Brain microvascular endothelial cell (primary cell): ENCODE results near the gene MRPL55.

Experiments
- DNase-seq: peaks from one replicate; pipeline ENCODE4 v3.0.0-alpha.2; 2020
- H3K27ac ChIP-seq: fragments of 250-450 bp; sonication (Bioruptor Pico); 2 replicates; pipeline ENCODE4 v1.5.1; 2020; ENCODE audit warnings: mild to moderate bottlenecking, moderate library complexity
- H3K27me3 ChIP-seq: fragments of 250-450 bp; sonication (Bioruptor Pico); replicated peaks from 2 replicates; pipeline ENCODE4 v1.5.1; 2020; ENCODE audit warnings: mild to moderate bottlenecking
- H3K36me3 ChIP-seq: fragments of 250-450 bp; sonication (Bioruptor Pico); replicated peaks from 2 replicates; pipeline ENCODE4 v1.5.1; 2020; ENCODE audit warnings: mild to moderate bottlenecking
- H3K4me3 ChIP-seq: 2 replicates; pipeline ENCODE4 v1.5.1; 2011; ENCODE audit warnings: low read depth, mild to moderate bottlenecking, control low read depth, low read length, moderate library complexity
- CTCF ChIP-seq: IDR thresholded peaks from 2 replicates; pipeline ENCODE4 v1.5.1; 2011; ENCODE audit warnings: low read depth, mild to moderate bottlenecking, moderate library complexity, low read length, control low read depth, inconsistent platforms; ENCODE audit errors: missing control alignments
- in situ Hi-C: cut with HindIII; loops from 2 replicates; pipeline ENCODE4 v1.10.0; 2017; ENCODE audit warnings: low sequenced_read_pairs, low pct_ligation_motif_present

Gene MRPL55

GRCh38 chr1:228058172-228058948, 50.7 kb downstream of the MRPL55 start:
- no peak for DNase-seq
- Histone ChIP-seq H3K27me3 (peaks cover 31% of the 10 kb centered on the region), H3K27ac (no peak overlapping the region), H3K36me3 (no peaks in the 10 kb centered on the region), H3K4me3 (no peak overlapping the region)
- TF ChIP-seq CTCF: no peak
- in situ Hi-C loops: no loop called here
